Measurements from ENCODE around the gene FREM1. TPM values are rescaled to one million over a fixed set of nuclear protein-coding genes. Genes with fewer than 3 reads are reported as not detected.

Gene FREM1
- total and polyA plus RNA-seq, 12 donors: 2.8 to 24.1 (median 7.1) TPM

- TF ChIP-seq POLR2A (IDR thresholded peaks at IDR 0.05): no peak
- TF ChIP-seq CTCF (IDR thresholded peaks at IDR 0.05): no peak
- no peak for DNase-seq
- Histone ChIP-seq H3K36me3 (replicated peaks in 1 of 2) (no peaks in the 10 kb centered on the region), H3K4me3 (no peak overlapping the region), H3K9me3 (replicated peaks in 1 of 3) (no peaks in the 10 kb centered on the region), H3K27me3 (no peaks in the 10 kb centered on the region), H3K4me1 (replicated peaks in 1 of 2) (no peaks in the 10 kb centered on the region), H3K27ac (no peak overlapping the region)
- WGBS, 4 donors: 44 to 51% (median 49%) methylated on average over 4 of the region's 4 CpGs
- intact Hi-C loops (cut with DNase I): no loop called here
Observed at GRCh38 chr9:14723301-14723700, 186.9 kb downstream of the FREM1 start.

- Histone ChIP-seq H3K4me3 (no peak within 1 kb of the TSS), H3K4me1 (replicated peaks in 1 of 2) (no peaks in the 10 kb centered on the region), H3K27ac (no peak within 1 kb of the TSS), H3K27me3 (peaks cover 4% of the 10 kb centered on the region), H3K36me3 (replicated peaks in 1 of 2) (no peaks in the 10 kb centered on the region), H3K9me3 (replicated peaks in 1 of 3) (no peaks in the 10 kb centered on the region)
- 40 to 55% (median 51%) methylated on average over 6 to 7 of the region's 7 CpGs for WGBS, 4 donors
- TF ChIP-seq POLR2A (IDR thresholded peaks at IDR 0.05): no peak
- TF ChIP-seq CTCF (IDR thresholded peaks at IDR 0.05): no peak
- intact Hi-C loops (cut with DNase I): no loop called here
- no peak for DNase-seq
Observed at GRCh38 chr9:14722391-14723035, 187.7 kb downstream of the FREM1 start, which contains the start of gene CER1. TSS of gene CER1 (minus strand) at chr9:14722733. CDS start at chr9:14722672, 61 bp downstream.

- Histone ChIP-seq H3K36me3 (replicated peaks in 1 of 2) (no peaks in the 10 kb centered on the region), H3K4me1 (replicated peaks in 1 of 2) (no peaks in the 10 kb centered on the region), H3K27me3 (peaks cover 4% of the 10 kb centered on the region), H3K4me3 (no peak overlapping the region), H3K9me3 (replicated peaks in 1 of 3) (no peaks in the 10 kb centered on the region), H3K27ac (no peak overlapping the region)
- intact Hi-C loops (cut with DNase I): no loop called here
- WGBS, 4 donors: 59 to 69% (median 66%) methylated on average over 8 of the region's 8 CpGs
- TF ChIP-seq POLR2A (IDR thresholded peaks at IDR 0.05) (no peak), CTCF (IDR thresholded peaks at IDR 0.05) (no peak)
- DNase-seq: no peak
Observed at GRCh38 chr9:14719231-14719923, 190.9 kb downstream of the FREM1 start.

- Histone ChIP-seq H3K4me3 (no peak overlapping the region), H3K36me3 (replicated peaks in 1 of 2) (no peaks in the 10 kb centered on the region), H3K9me3 (replicated peaks in 1 of 3) (no peaks in the 10 kb centered on the region), H3K27ac (no peak overlapping the region), H3K4me1 (replicated peaks in 1 of 2) (no peaks in the 10 kb centered on the region), H3K27me3 (peaks cover 4% of the 10 kb centered on the region)
- 55 to 86% (median 69%) methylated on average over 4 of the region's 4 CpGs for WGBS, 4 donors
- TF ChIP-seq CTCF (IDR thresholded peaks at IDR 0.05) (no peak), POLR2A (IDR thresholded peaks at IDR 0.05) (no peak)
- no peak for DNase-seq
- intact Hi-C loops (cut with DNase I): no loop called here
Observed at GRCh38 chr9:14715102-14715501, 195.1 kb downstream of the FREM1 start.

Measured in adrenal gland (tissue), 12 donors.